Spleen (tissue), 7 donors: Measurements from ENCODE around the gene TUBB6.

Experiments used
- CTCF ChIP-seq, 11 experiments: fragments of 200-600 bp in 7 of 11; fragments of 450-650 bp in 4 of 11; sonication (generic) in 4 of 11; IDR thresholded peaks in 8 of 11; conservative IDR thresholded peaks in 3 of 11; 1 replicate in 7 of 11; 2 replicates in 4 of 11; pipeline versions ENCODE4 v1.4.0 to v1.8.0; 2016 to 2021; ENCODE audit warnings: antibody characterized with exemption in 11 of 11, inconsistent platforms in 4 of 11, mild to moderate bottlenecking in 1 of 11
- POLR2A ChIP-seq, 3 donors: fragments of 450-650 bp; IDR thresholded peaks; one replicate each; pipeline ENCODE4 v1.5.1; 2017; ENCODE audit warnings: antibody characterized with exemption in 3 of 3, mild to moderate bottlenecking in 1 of 3
- POLR2AphosphoS5 ChIP-seq, 3 donors: sonication (generic); formaldehyde crosslinking; IDR thresholded peaks; one replicate each; pipeline ENCODE4 v1.5.1; 2017; ENCODE audit warnings: antibody characterized with exemption in 3 of 3
- donor health status: DM: no; HTN: no; CAD: no; lungs with moderate emphysema.
- donor health status: DM: no; HTN: no; CAD: no.
- donor health status: DM: no; HTN: no; CAD: no.

GRCh38 chr18:12312976-12313375, 4.9 kb downstream of the TUBB6 start:
- TF ChIP-seq CTCF (IDR thresholded peaks at IDR 0.05 in 8 of 11, conservative IDR thresholded peaks at IDR 0.05 in 3 of 11) (no peak), POLR2A (IDR thresholded peaks at IDR 0.05) (no peak), POLR2AphosphoS5 (IDR thresholded peaks at IDR 0.05) (no peak)
